Type B pancreatic cell (in vitro differentiated cells): ENCODE results near the gene CAMTA2. TPM values are rescaled to one million over a fixed set of nuclear protein-coding genes. Genes with fewer than 3 reads are reported as not detected.

ENCODE experiments used
- DNase-seq: peaks from one replicate; pipeline ENCODE4 v3.0.0; 2021; ENCODE audit warnings: mixed read lengths; ENCODE audit not compliant: unreplicated experiment; ENCODE audit errors: extremely low spot score
- H3K27ac Mint-ChIP-seq: 2 replicates; pipeline ENCODE4 v1.8.0; 2021; ENCODE audit warnings: mild to moderate bottlenecking, mixed read lengths
- H3K27me3 Mint-ChIP-seq: 2 replicates; pipeline ENCODE4 v1.8.0; 2021; ENCODE audit warnings: mixed read lengths
- H3K36me3 Mint-ChIP-seq: 2 replicates; pipeline ENCODE4 v1.8.0; 2021; ENCODE audit warnings: mixed read lengths
- H3K4me1 Mint-ChIP-seq: one replicate; pipeline ENCODE4 v1.8.0; 2021; ENCODE audit warnings: mixed read lengths; ENCODE audit not compliant: unreplicated experiment
- H3K4me3 Mint-ChIP-seq: 2 replicates; pipeline ENCODE4 v1.8.0; 2021; ENCODE audit warnings: mild to moderate bottlenecking, mixed read lengths
- H3K9me3 Mint-ChIP-seq: 2 replicates; pipeline ENCODE4 v1.8.0; 2021; ENCODE audit warnings: mixed read lengths
- CTCF ChIP-seq: fragments of 200-600 bp; sonication (generic); conservative IDR thresholded peaks from 2 replicates; pipeline ENCODE4 v1.5.0; 2021; ENCODE audit warnings: antibody characterized with exemption, mild to moderate bottlenecking
- total RNA-seq: library from RNA; stranded (reverse); gene quantifications from 2 replicates; pipeline ENCODE4 v1.2.1, GENCODE V29; 2021; ENCODE audit warnings: low replicate concordance

CAMTA2 gene
- total RNA-seq, 1 donor from 2014 or later: 26.3 TPM

GRCh38 chr17:4935650-4936049 lies 51.8 kb downstream of the CAMTA2 start:
- Mint-ChIP-seq H3K36me3 (peaks cover 7% of the 10 kb centered on the region), H3K4me1 (peaks cover 18% of the 10 kb centered on the region), H3K27ac (no peak overlapping the region), H3K4me3 (no peak overlapping the region), H3K27me3 (no peaks in the 10 kb centered on the region), H3K9me3 (no peaks in the 10 kb centered on the region)
- TF ChIP-seq CTCF: no peak
- DNase-seq: no peak

GRCh38 chr17:4934173-4934979 lies 53.1 kb downstream of the CAMTA2 start:
- Mint-ChIP-seq H3K36me3 (peaks cover 7% of the 10 kb centered on the region), H3K27ac (peak overlapping the region; percentile 70), H3K27me3 (no peaks in the 10 kb centered on the region), H3K4me1 (peaks cover 12% of the 10 kb centered on the region), H3K9me3 (no peaks in the 10 kb centered on the region), H3K4me3 (no peak overlapping the region)
- TF ChIP-seq CTCF: peak; percentile 30
- no peak for DNase-seq

- H3K4me1 Mint-ChIP-seq: peaks cover 8% of the 10 kb centered on the region
- no peak for DNase-seq
- H3K36me3 Mint-ChIP-seq: peaks cover 7% of the 10 kb centered on the region
- H3K27me3 Mint-ChIP-seq: no peaks in the 10 kb centered on the region
- no peaks in the 10 kb centered on the region for H3K9me3 Mint-ChIP-seq
- no peak for TF ChIP-seq CTCF
- H3K27ac Mint-ChIP-seq: peak overlapping the region; percentile 70
- H3K4me3 Mint-ChIP-seq: no peak overlapping the region
Measured at GRCh38 chr17:4933646-4934045, 53.8 kb downstream of the CAMTA2 start.

GRCh38 chr17:4932756-4933155 lies 54.7 kb downstream of the CAMTA2 start:
- H3K27me3 Mint-ChIP-seq: no peaks in the 10 kb centered on the region
- no peak overlapping the region for H3K4me3 Mint-ChIP-seq
- no peak for TF ChIP-seq CTCF
- H3K9me3 Mint-ChIP-seq: no peaks in the 10 kb centered on the region
- peaks cover 8% of the 10 kb centered on the region for H3K4me1 Mint-ChIP-seq
- no peak for DNase-seq
- H3K36me3 Mint-ChIP-seq: peaks cover 7% of the 10 kb centered on the region
- no peak overlapping the region for H3K27ac Mint-ChIP-seq

GRCh38 chr17:4931963-4932362 lies 55.5 kb downstream of the CAMTA2 start, which contains the start of gene GP1BA:
GP1BA (plus strand) TSS chr17:4932277; CDS start chr17:4932605, 328 bp downstream.
- Mint-ChIP-seq H3K27me3 (no peaks in the 10 kb centered on the region), H3K4me3 (no peak within 1 kb of the TSS), H3K9me3 (no peaks in the 10 kb centered on the region), H3K27ac (no peak within 1 kb of the TSS), H3K36me3 (peaks cover 7% of the 10 kb centered on the region), H3K4me1 (peaks cover 8% of the 10 kb centered on the region)
- TF ChIP-seq CTCF: no peak
- no peak for DNase-seq
